CD4-positive, alpha-beta memory T cell (primary cell): ENCODE results near the gene SOX8. TPM values are rescaled to one million over a fixed set of nuclear protein-coding genes. Genes with fewer than 3 reads are reported as not detected.

Source experiments
- CTCF ChIA-PET: fragments of 350-600 bp; sonication (Branson Sonifier 250); formaldehyde crosslinking; loops from one replicate; lab custom pipeline; 2021; ENCODE audit warnings: inconsistent platforms; ENCODE audit not compliant: partially characterized antibody; lab: Charles Lee
- POLR2A ChIA-PET: fragments of 350-600 bp; sonication (Branson Sonifier 250); formaldehyde crosslinking; loops from one replicate; lab custom pipeline; 2021; ENCODE audit not compliant: partially characterized antibody; lab: Charles Lee
- DNase-seq, 5 donors: peaks; one replicate each; pipeline versions ENCODE4 v3.0.0 to v3.0.0-alpha.2; 2020 to 2022; ENCODE audit warnings: mixed read lengths in 1 of 5
- H3K27ac ChIP-seq: one replicate; pipeline ENCODE4 v1.7.0; 2013; ENCODE audit warnings: low read depth, low read length
- H3K27me3 ChIP-seq: 2 replicates; pipeline ENCODE4 v1.7.0; 2013; ENCODE audit warnings: mild to moderate bottlenecking, low read length, moderate library complexity; ENCODE audit not compliant: insufficient read depth
- H3K36me3 ChIP-seq: 2 replicates; pipeline ENCODE4 v1.7.0; 2013; ENCODE audit warnings: mild to moderate bottlenecking, low read length, moderate library complexity; ENCODE audit not compliant: insufficient read depth
- H3K4me1 ChIP-seq: 2 replicates; pipeline ENCODE4 v1.7.0; 2013; ENCODE audit warnings: mild to moderate bottlenecking, low read length, moderate library complexity; ENCODE audit not compliant: insufficient read depth
- H3K4me3 ChIP-seq, 2 donors: one replicate each; pipeline ENCODE4 v1.7.0; 2013; ENCODE audit warnings: low read length in 2 of 2, mild to moderate bottlenecking in 1 of 2
- H3K9me3 ChIP-seq, 2 donors: one replicate each; pipeline ENCODE4 v1.7.0; 2013; ENCODE audit warnings: low read length in 2 of 2, control low read depth in 1 of 2; ENCODE audit not compliant: control insufficient read depth in 1 of 2
- H3K27ac Mint-ChIP-seq, 7 donors: one replicate each; pipeline ENCODE4 v1.8.0; 2020 to 2021; ENCODE audit warnings: mixed read lengths in 7 of 7, mild to moderate bottlenecking in 6 of 7, inconsistent platforms in 3 of 7, moderate library complexity in 3 of 7
- H3K27me3 Mint-ChIP-seq, 2 donors: one replicate each; pipeline ENCODE4 v1.8.0; 2020 to 2021; ENCODE audit warnings: mixed read lengths in 2 of 2
- H3K36me3 Mint-ChIP-seq, 2 donors: one replicate each; pipeline ENCODE4 v1.8.0; 2020 to 2021; ENCODE audit warnings: mixed read lengths in 2 of 2, inconsistent platforms in 1 of 2, mild to moderate bottlenecking in 1 of 2
- H3K4me1 Mint-ChIP-seq, 4 donors: one replicate each; pipeline ENCODE4 v1.8.0; 2020 to 2021; ENCODE audit warnings: mixed read lengths in 4 of 4, mild to moderate bottlenecking in 1 of 4
- H3K4me3 Mint-ChIP-seq, 8 donors: one replicate each; pipeline ENCODE4 v1.8.0; 2020 to 2021; ENCODE audit warnings: mixed read lengths in 8 of 8, mild to moderate bottlenecking in 7 of 8, moderate library complexity in 6 of 8, inconsistent platforms in 3 of 8
- H3K9me3 Mint-ChIP-seq, 8 donors: one replicate each; pipeline ENCODE4 v1.8.0; 2020 to 2021; ENCODE audit warnings: mixed read lengths in 8 of 8, mild to moderate bottlenecking in 5 of 8, inconsistent platforms in 3 of 8, moderate library complexity in 1 of 8
- intact Hi-C: fragments of 100-400 bp; cut with micrococcal nuclease; formaldehyde crosslinking; loops from one replicate; pipeline ENCODE4 v1.15.1; 2023
- polyA plus RNA-seq, 2 donors: library from polyadenylated mRNA; unstranded; fragments of 300-500 nt; fragmentation: Illumina TruSeq; gene quantifications; one replicate each; pipeline ENCODE4 v1.2.3, GENCODE V29; 2021
- total RNA-seq, 2 experiments: library from RNA; stranded (reverse); gene quantifications; one replicate each; pipeline ENCODE4 v1.2.3, GENCODE V29; 2021

Gene SOX8
- total and polyA plus RNA-seq, 4 experiments from 2014 or later = 0.47 to 3.4 (median 2.4) TPM

GRCh38 chr16:980595-980854 is 1.0 kb upstream of the SOX8 start:
- intact Hi-C loops = no loop called here
- CTCF ChIA-PET = interaction anchor here (2.4 to 2.5 kb wide), 2 partner anchors 16 kb away, joined by 8 to 9 read pairs; no protein-coding TSS in a partner anchor
- Mint-ChIP-seq H3K4me1 (peaks cover 6 to 17% (median 11%) of the 10 kb centered on the region in 4 donors), H3K36me3 (no peaks in the 10 kb centered on the region), H3K4me3 (no peak overlapping the region), H3K27me3 (peaks cover 0 to 4% of the 10 kb centered on the region in 2 donors), H3K27ac (no peak overlapping the region), H3K9me3 (peaks cover 0 to 4% (median 0%) of the 10 kb centered on the region in 8 donors)
- Histone ChIP-seq H3K36me3 (no peaks in the 10 kb centered on the region), H3K4me1 (peaks cover 12% of the 10 kb centered on the region), H3K4me3 (no peak overlapping the region), H3K9me3 (no peaks in the 10 kb centered on the region), H3K27me3 (no peaks in the 10 kb centered on the region), H3K27ac (no peak overlapping the region)
- DNase-seq = peak in 2 of 5 donors; percentile 11 to 30
- POLR2A ChIA-PET = interaction anchor here (0.7 to 6.6 kb wide), 8 partner anchors 10 to 192 kb away, joined by 3 to 120 read pairs (median 5); partner anchors contain the start of genes CHTF18, LMF1 and RPUSD1

DNA sequence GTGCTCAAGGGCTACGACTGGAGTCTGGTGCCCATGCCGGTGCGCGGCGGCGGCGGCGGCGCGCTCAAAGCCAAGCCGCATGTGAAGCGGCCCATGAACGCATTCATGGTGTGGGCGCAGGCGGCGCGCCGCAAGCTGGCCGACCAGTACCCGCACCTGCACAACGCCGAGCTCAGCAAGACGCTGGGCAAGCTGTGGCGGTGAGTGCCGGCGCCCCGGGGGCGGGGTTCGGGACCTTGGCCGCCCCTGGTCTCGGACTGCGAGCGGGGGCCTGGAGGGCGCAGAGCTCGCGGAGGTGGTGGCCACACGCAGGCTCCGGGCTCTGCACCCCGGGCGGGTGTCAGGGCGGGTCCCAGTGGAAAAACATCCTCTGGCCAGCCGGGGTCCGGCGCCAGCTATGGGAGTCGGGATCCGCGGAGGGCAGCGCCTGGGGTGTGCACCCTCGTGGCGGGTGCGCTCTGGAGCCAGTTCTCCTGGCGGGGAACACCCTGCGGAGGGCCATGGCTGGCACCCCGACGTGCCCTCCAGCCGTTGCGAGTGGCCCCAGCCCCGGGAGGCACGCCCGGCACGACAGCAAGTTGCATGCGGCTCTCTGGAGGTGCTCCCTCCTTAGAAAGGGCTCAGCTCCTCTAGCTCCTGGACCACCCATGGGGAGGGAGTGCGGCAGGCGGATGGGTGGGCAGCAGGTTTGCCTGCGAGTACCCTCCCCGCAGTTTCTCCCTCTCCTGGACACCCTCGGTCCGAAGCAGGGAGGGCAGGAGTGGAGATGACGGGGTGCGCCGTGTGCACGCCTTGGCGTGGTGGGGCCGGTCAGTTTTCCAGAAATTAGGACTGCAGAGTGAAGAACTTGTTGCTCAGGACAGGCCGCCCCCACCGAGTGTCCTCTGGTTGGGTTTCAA is 824 bp downstream of the SOX8 start:
- no peaks in the 10 kb centered on the region for H3K36me3 ChIP-seq
- ChIA-PET CTCF (interaction anchor here (0.7 to 1.1 kb wide), 2 partner anchors 18 to 74 kb away, joined by 4 read pairs; no protein-coding TSS in a partner anchor), POLR2A (interaction anchor here (1.3 to 6.6 kb wide), 5 partner anchors 14 to 241 kb away, joined by 4 to 120 read pairs (median 49); partner anchors contain the start of genes CHTF18, LMF1 and RPUSD1)
- Mint-ChIP-seq H3K36me3 (no peaks in the 10 kb centered on the region), H3K4me1 (peaks cover 6 to 8% (median 7%) of the 10 kb centered on the region in 4 donors), H3K27ac (peak overlapping the region in 3 of 7 donors; percentile 47 to 65 (median 57)), H3K27me3 (peaks cover 0 to 4% of the 10 kb centered on the region in 2 donors), H3K4me3 (peak overlapping the region; percentile 48 to 73 (median 62)), H3K9me3 (peaks cover 0 to 4% (median 0%) of the 10 kb centered on the region in 8 donors)
- DNase-seq = peak in 3 of 5 donors; percentile 33 to 40 (median 34)
- H3K9me3 ChIP-seq = no peaks in the 10 kb centered on the region
- no peaks in the 10 kb centered on the region for H3K27me3 ChIP-seq
- intact Hi-C loops = no loop called here
- no peak overlapping the region for H3K27ac ChIP-seq
- peak overlapping the region in 1 of 2 donors; percentile 19 for H3K4me3 ChIP-seq
- H3K4me1 ChIP-seq = peaks cover 12% of the 10 kb centered on the region

- Histone ChIP-seq H3K9me3 (no peaks in the 10 kb centered on the region), H3K27ac (no peak overlapping the region), H3K27me3 (no peaks in the 10 kb centered on the region), H3K36me3 (no peaks in the 10 kb centered on the region), H3K4me1 (peaks cover 12% of the 10 kb centered on the region), H3K4me3 (no peak overlapping the region)
- ChIA-PET POLR2A (interaction anchor here (1.3 to 6.6 kb wide), 4 partner anchors 13 to 242 kb away, joined by 4 to 120 read pairs (median 66); partner anchors contain the start of gene LMF1), CTCF (no interaction called here)
- H3K4me3 Mint-ChIP-seq = peak overlapping the region; percentile 48 to 73 (median 62)
- peaks cover 0 to 4% of the 10 kb centered on the region in 2 donors for H3K27me3 Mint-ChIP-seq
- intact Hi-C loops = no loop called here
- no peaks in the 10 kb centered on the region for H3K36me3 Mint-ChIP-seq
- peak overlapping the region in 2 of 7 donors; percentile 57 to 65 for H3K27ac Mint-ChIP-seq
- H3K9me3 Mint-ChIP-seq = peaks cover 0 to 4% (median 0%) of the 10 kb centered on the region in 8 donors
- peaks cover 0 to under 1% (median 0%) of the 10 kb centered on the region in 4 donors for H3K4me1 Mint-ChIP-seq
- no peak for DNase-seq
Observed at GRCh38 chr16:983044-984030, 1.8 kb downstream of the SOX8 start.

DNA sequence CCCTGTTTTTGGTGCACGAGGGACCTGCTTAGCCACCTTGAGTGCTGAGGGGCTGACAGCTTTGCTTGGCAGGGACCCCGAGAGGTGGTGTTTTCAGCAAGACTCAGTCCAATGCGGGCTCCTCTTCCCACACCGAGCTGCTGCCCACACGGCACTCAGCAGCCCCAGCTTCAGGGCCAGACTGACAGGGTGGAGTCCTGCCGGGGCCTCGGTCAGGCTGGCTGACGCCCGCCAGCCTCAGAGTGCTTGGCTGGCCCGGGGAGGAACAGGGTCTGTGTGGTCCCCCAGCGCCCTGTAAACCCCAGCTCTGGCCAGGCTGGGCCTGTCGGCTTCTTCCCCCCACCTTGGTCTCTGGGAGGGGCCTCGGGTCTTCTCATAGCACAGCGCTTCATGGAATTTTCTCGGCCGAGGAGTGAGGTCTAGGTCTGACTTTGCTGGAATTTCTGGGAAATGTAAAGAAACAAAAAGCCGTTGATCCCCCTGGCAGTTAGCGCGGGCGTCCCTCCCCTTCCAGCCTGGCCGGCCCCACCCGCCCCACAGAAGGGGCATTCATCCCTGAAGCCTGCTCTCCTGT is 2.6 kb downstream of the SOX8 start:
- H3K4me1 ChIP-seq = peaks cover 12% of the 10 kb centered on the region
- CTCF ChIA-PET = no interaction called here
- intact Hi-C loops = no loop called here

GRCh38 chr16:984736-985636 is 3.4 kb downstream of the SOX8 start:
- Histone ChIP-seq H3K4me3 (no peak overlapping the region), H3K4me1 (peaks cover 11% of the 10 kb centered on the region), H3K9me3 (no peaks in the 10 kb centered on the region), H3K27ac (no peak overlapping the region), H3K27me3 (no peaks in the 10 kb centered on the region), H3K36me3 (no peaks in the 10 kb centered on the region)
- no peak for DNase-seq
- H3K36me3 Mint-ChIP-seq = no peaks in the 10 kb centered on the region
- H3K9me3 Mint-ChIP-seq = peaks cover 0 to 4% (median 0%) of the 10 kb centered on the region in 8 donors
- ChIA-PET CTCF (no interaction called here), POLR2A (interaction anchor here (1.4 to 6.6 kb wide), 2 partner anchors 12 to 21 kb away, joined by 7 to 83 read pairs; no protein-coding TSS in a partner anchor)
- intact Hi-C loops = no loop called here
- H3K4me3 Mint-ChIP-seq = peak overlapping the region in 1 of 8 donors; percentile 54
- no peaks in the 10 kb centered on the region for H3K4me1 Mint-ChIP-seq
- H3K27ac Mint-ChIP-seq = peak overlapping the region in 1 of 7 donors; percentile 46
- peaks cover 0 to 4% of the 10 kb centered on the region in 2 donors for H3K27me3 Mint-ChIP-seq

More for the DNA sequence above, 2.6 kb downstream of the SOX8 start:
- no peaks in the 10 kb centered on the region for H3K4me1 Mint-ChIP-seq
- Histone ChIP-seq H3K36me3 (no peaks in the 10 kb centered on the region), H3K27ac (no peak overlapping the region), H3K9me3 (no peaks in the 10 kb centered on the region), H3K27me3 (no peaks in the 10 kb centered on the region), H3K4me3 (no peak overlapping the region)
- no peak overlapping the region for H3K27ac Mint-ChIP-seq
- no peak overlapping the region for H3K4me3 Mint-ChIP-seq
- no peaks in the 10 kb centered on the region for H3K36me3 Mint-ChIP-seq
- peaks cover 0 to 4% (median 0%) of the 10 kb centered on the region in 8 donors for H3K9me3 Mint-ChIP-seq
- DNase-seq = no peak
- H3K27me3 Mint-ChIP-seq = peaks cover 0 to 4% of the 10 kb centered on the region in 2 donors
- POLR2A ChIA-PET = interaction anchor here (6.6 kb wide), 2 partner anchors 12 to 16 kb away, joined by 83 to 120 read pairs; partner anchors contain the start of gene LMF1
